Astrocyte (in vitro differentiated cells and primary cell): ENCODE data around the gene CHN2. TPM values are rescaled to one million over a fixed set of nuclear protein-coding genes. Genes with fewer than 3 reads are reported as not detected.

Experiments
- DNase-seq: peaks from one replicate; pipeline ENCODE4 v3.0.0-alpha.2; 2010; ENCODE audit warnings: low read depth
- FAIRE-seq: peaks from 2 replicates; lab custom pipeline; 2011; peaks lifted over from hg19 to GRCh38; lab: Jason Lieb, UNC
- H2AFZ ChIP-seq: 2 replicates; pipeline ENCODE4 v1.6.0; 2012; ENCODE audit warnings: low read depth, low read length, inconsistent platforms
- H3K27ac ChIP-seq: 2 replicates; pipeline ENCODE4 v1.5.1; 2011; ENCODE audit warnings: low read depth, low read length, inconsistent platforms
- H3K27me3 ChIP-seq: 2 replicates; pipeline ENCODE4 v1.6.0; 2011; ENCODE audit warnings: low read length, inconsistent platforms; ENCODE audit not compliant: insufficient read depth
- H3K36me3 ChIP-seq: 2 replicates; pipeline ENCODE4 v1.5.1; 2011; ENCODE audit warnings: low read length, inconsistent platforms; ENCODE audit not compliant: insufficient read depth
- H3K4me1 ChIP-seq: 2 replicates; pipeline ENCODE4 v1.5.1; 2011; ENCODE audit warnings: low read length, inconsistent platforms; ENCODE audit not compliant: insufficient read depth
- H3K4me2 ChIP-seq: 2 replicates; pipeline ENCODE4 v1.6.0; 2012; ENCODE audit warnings: low read length, inconsistent platforms
- H3K4me3 ChIP-seq: 2 replicates; pipeline ENCODE4 v1.5.1; 2011; ENCODE audit warnings: low read depth, mild to moderate bottlenecking, low read length, inconsistent platforms; ENCODE audit not compliant: insufficient read depth
- H3K79me2 ChIP-seq: 2 replicates; pipeline ENCODE4 v1.6.0; 2012; ENCODE audit warnings: mild to moderate bottlenecking, low read length, inconsistent platforms; ENCODE audit not compliant: insufficient read depth
- H3K9ac ChIP-seq: 2 replicates; pipeline ENCODE4 v1.6.0; 2012; ENCODE audit warnings: mild to moderate bottlenecking, low read length, inconsistent platforms
- H3K9me3 ChIP-seq: 2 replicates; pipeline ENCODE4 v1.5.1; 2012; ENCODE audit warnings: low read depth, mild to moderate bottlenecking, low read length, inconsistent platforms; ENCODE audit not compliant: insufficient read depth
- H4K20me1 ChIP-seq: 2 replicates; pipeline ENCODE4 v1.6.0; 2012; ENCODE audit warnings: low read length, inconsistent platforms; ENCODE audit not compliant: insufficient read depth
- H3K27ac Mint-ChIP-seq: one replicate; pipeline ENCODE4 v1.8.0; 2021; ENCODE audit warnings: mild to moderate bottlenecking, mixed read lengths; ENCODE audit not compliant: unreplicated experiment
- H3K27me3 Mint-ChIP-seq: one replicate; pipeline ENCODE4 v1.8.0; 2021; ENCODE audit warnings: low read depth, mixed read lengths; ENCODE audit not compliant: unreplicated experiment
- H3K36me3 Mint-ChIP-seq: one replicate; pipeline ENCODE4 v1.8.0; 2021; ENCODE audit warnings: low read depth, mixed read lengths; ENCODE audit not compliant: unreplicated experiment
- H3K4me1 Mint-ChIP-seq: one replicate; pipeline ENCODE4 v1.8.0; 2021; ENCODE audit warnings: low read depth, mixed read lengths; ENCODE audit not compliant: unreplicated experiment
- H3K4me3 Mint-ChIP-seq: one replicate; pipeline ENCODE4 v1.8.0; 2021; ENCODE audit warnings: mild to moderate bottlenecking, moderate library complexity, mixed read lengths; ENCODE audit not compliant: unreplicated experiment
- H3K9me3 Mint-ChIP-seq: one replicate; pipeline ENCODE4 v1.8.0; 2021; ENCODE audit warnings: mild to moderate bottlenecking, mixed read lengths; ENCODE audit not compliant: unreplicated experiment
- EZH2 ChIP-seq: IDR thresholded peaks from 2 replicates; pipeline ENCODE4 v1.6.1; 2012; ENCODE audit warnings: mild to moderate bottlenecking, low read length, inconsistent platforms; ENCODE audit not compliant: insufficient read depth
- total RNA-seq: library from RNA; stranded (reverse); gene quantifications from 2 replicates; pipeline ENCODE4 v1.2.1, GENCODE V29; 2021
- TF ChIP-seq, protein P1 (sequence below): IDR thresholded peaks from 2 replicates; pipeline ENCODE4 v1.5.1; 2011; ENCODE audit warnings: low read depth, mild to moderate bottlenecking, inconsistent platforms, low read length, moderate library complexity; ENCODE audit not compliant: insufficient read depth

Gene CHN2
- total RNA-seq, 1 donor from 2014 or later: 2.5 TPM

DNA sequence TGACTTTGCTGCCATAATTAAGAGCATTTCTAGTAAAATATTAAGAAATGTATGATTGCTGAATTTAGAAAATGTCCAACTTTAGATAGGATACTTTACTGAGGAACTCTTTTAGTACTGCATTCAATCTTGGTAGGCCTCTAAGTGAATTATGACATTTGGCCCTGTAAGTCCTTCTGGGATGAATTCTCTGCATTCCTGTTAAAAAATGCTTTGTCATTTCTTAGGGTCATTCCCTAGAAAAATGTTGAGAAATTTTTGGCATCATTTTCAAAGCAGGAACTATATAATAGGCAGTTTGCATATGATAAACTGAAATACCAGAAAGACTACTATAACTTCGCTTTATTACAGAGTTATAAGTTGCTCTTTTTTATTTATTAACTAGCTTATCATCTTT lies 299.8 kb downstream of the CHN2 start:
- no peaks in the 10 kb centered on the region for H3K79me2 ChIP-seq
- FAIRE-seq (peak; percentile 69), DNase-seq (peak; percentile 59)
- H3K4me3 ChIP-seq: no peak overlapping the region
- H3K4me2 ChIP-seq: no peak overlapping the region
- H3K27me3 ChIP-seq: no peaks in the 10 kb centered on the region
- H3K4me1 ChIP-seq: peaks cover 3% of the 10 kb centered on the region
- no peak overlapping the region for H2AFZ ChIP-seq
- H3K4me1 Mint-ChIP-seq: peaks cover 20% of the 10 kb centered on the region
- peaks cover 2% of the 10 kb centered on the region for H3K36me3 Mint-ChIP-seq
- TF ChIP-seq EZH2: no peak
- TF ChIP-seq, protein P1, sequence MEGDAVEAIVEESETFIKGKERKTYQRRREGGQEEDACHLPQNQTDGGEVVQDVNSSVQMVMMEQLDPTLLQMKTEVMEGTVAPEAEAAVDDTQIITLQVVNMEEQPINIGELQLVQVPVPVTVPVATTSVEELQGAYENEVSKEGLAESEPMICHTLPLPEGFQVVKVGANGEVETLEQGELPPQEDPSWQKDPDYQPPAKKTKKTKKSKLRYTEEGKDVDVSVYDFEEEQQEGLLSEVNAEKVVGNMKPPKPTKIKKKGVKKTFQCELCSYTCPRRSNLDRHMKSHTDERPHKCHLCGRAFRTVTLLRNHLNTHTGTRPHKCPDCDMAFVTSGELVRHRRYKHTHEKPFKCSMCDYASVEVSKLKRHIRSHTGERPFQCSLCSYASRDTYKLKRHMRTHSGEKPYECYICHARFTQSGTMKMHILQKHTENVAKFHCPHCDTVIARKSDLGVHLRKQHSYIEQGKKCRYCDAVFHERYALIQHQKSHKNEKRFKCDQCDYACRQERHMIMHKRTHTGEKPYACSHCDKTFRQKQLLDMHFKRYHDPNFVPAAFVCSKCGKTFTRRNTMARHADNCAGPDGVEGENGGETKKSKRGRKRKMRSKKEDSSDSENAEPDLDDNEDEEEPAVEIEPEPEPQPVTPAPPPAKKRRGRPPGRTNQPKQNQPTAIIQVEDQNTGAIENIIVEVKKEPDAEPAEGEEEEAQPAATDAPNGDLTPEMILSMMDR: no peak
- H4K20me1 ChIP-seq: no peaks in the 10 kb centered on the region
- no peak overlapping the region for H3K27ac ChIP-seq
- H3K9ac ChIP-seq: no peak overlapping the region
- H3K27ac Mint-ChIP-seq: peak overlapping the region; percentile 31
- H3K9me3 Mint-ChIP-seq: no peaks in the 10 kb centered on the region
- no peaks in the 10 kb centered on the region for H3K36me3 ChIP-seq
- H3K4me3 Mint-ChIP-seq: no peak overlapping the region
- no peaks in the 10 kb centered on the region for H3K27me3 Mint-ChIP-seq
- H3K9me3 ChIP-seq: no peaks in the 10 kb centered on the region

DNA sequence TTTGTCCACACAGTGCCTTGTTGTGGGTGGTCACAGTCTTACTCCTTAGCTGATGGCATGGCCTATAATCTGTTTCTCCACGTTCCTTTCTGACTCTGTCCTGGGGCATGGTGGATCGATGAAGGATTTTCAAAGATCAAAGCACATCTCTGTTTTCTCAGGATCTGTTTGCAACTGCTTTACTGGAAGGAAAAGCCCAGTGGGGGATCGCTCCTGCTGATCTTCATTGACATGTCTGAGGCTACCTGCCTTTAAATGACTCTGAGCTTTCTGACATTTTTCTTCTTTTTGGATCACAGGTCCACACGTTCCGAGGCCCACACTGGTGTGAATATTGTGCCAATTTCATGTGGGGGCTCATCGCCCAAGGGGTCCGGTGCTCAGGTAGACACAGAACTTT lies 301.1 kb downstream of the CHN2 start:
- DNase-seq (no peak), FAIRE-seq (no peak)
- Histone ChIP-seq H3K4me2 (no peak overlapping the region), H3K9ac (no peak overlapping the region), H3K79me2 (no peaks in the 10 kb centered on the region), H3K36me3 (no peaks in the 10 kb centered on the region), H2AFZ (no peak overlapping the region), H3K9me3 (no peaks in the 10 kb centered on the region), H3K4me1 (peaks cover 1% of the 10 kb centered on the region), H3K27ac (no peak overlapping the region), H3K4me3 (no peak overlapping the region), H4K20me1 (no peaks in the 10 kb centered on the region), H3K27me3 (no peaks in the 10 kb centered on the region)
- H3K9me3 Mint-ChIP-seq: peaks cover 1% of the 10 kb centered on the region
- H3K4me3 Mint-ChIP-seq: no peak overlapping the region
- H3K27ac Mint-ChIP-seq: no peak overlapping the region
- peaks cover 11% of the 10 kb centered on the region for H3K4me1 Mint-ChIP-seq
- peaks cover 4% of the 10 kb centered on the region for H3K36me3 Mint-ChIP-seq
- H3K27me3 Mint-ChIP-seq: no peaks in the 10 kb centered on the region
- no peak for TF ChIP-seq EZH2
- TF ChIP-seq, protein P1: no peak

DNA sequence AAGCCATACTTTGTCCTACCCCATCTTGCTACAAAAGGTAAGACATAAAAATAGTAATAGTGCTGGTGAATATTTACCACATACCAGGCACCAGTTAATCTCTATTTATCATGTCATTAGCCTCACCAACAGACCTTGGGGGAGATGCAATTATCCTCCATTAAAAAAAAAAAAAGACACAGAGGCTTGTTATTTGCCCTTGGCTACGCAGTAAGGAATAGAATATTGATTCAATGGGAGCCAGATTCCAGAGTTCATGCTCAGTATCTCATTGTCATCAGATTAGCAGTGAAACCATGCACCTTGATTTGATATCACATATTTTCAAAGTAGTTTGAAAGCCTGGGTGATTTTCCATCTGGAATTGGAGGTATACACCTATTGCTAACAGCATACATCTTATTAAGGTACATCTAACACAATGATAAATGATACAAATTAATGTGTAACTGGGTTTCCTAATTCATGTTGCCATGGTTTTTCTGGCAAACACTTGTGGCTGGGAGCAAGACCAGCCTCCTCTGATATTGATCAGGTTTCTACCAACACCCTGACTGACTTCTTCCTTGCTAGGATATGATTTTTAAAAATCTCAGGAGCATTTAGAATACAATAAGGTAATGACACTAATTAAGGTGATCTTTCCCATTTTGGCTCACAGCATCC lies 301.9 kb downstream of the CHN2 start:
- Mint-ChIP-seq H3K36me3 (peaks cover 4% of the 10 kb centered on the region), H3K4me3 (no peak overlapping the region), H3K9me3 (peaks cover 1% of the 10 kb centered on the region), H3K4me1 (peaks cover 11% of the 10 kb centered on the region), H3K27me3 (no peaks in the 10 kb centered on the region), H3K27ac (no peak overlapping the region)
- Histone ChIP-seq H3K4me3 (no peak overlapping the region), H3K9ac (no peak overlapping the region), H4K20me1 (no peaks in the 10 kb centered on the region), H3K79me2 (no peaks in the 10 kb centered on the region), H3K36me3 (no peaks in the 10 kb centered on the region), H2AFZ (no peak overlapping the region), H3K27me3 (no peaks in the 10 kb centered on the region), H3K4me1 (peaks cover 3% of the 10 kb centered on the region), H3K4me2 (no peak overlapping the region), H3K9me3 (no peaks in the 10 kb centered on the region), H3K27ac (no peak overlapping the region)
- TF ChIP-seq, protein P1: no peak
- no peak for TF ChIP-seq EZH2
- no peak for FAIRE-seq
- DNase-seq: no peak
